Measurements from ENCODE around the gene CRTC3.
"Not testable (repeated sequence)": the region's sequence is repeated elsewhere in the genome, so short reads cannot be mapped to it uniquely, and the experiment has no call there.

CRTC3 gene

GRCh38 chr15:90510781-90511180 is 18.9 kb upstream of the CRTC3 start:
- not testable (repeated sequence) for H3K79me1 ChIP-seq (ENCODE audit: low read depth, low read length); H3K27me3 ChIP-seq (ENCODE audit: control insufficient read depth in 3 of 3, insufficient read depth in 3 of 3, low read depth in 1 of 3, low read length in 3 of 3); H3K36me3 ChIP-seq (replicated peaks in 1 of 2; ENCODE audit: control insufficient read depth in 2 of 2, insufficient read depth in 2 of 2, low read length in 2 of 2); DNase-seq (ENCODE audit: low spot score); H2BK120ac ChIP-seq (ENCODE audit: low read depth, low read length); H3K4me1 ChIP-seq (ENCODE audit: control insufficient read depth in 2 of 2, insufficient read depth in 1 of 2, low read depth in 1 of 2, low read length in 2 of 2); H3K4me3 ChIP-seq (ENCODE audit: low read length in 2 of 2); H2BK15ac ChIP-seq (ENCODE audit: low read length); H4K91ac ChIP-seq (ENCODE audit: low read depth, low read length, poor library complexity); H3K9ac ChIP-seq (ENCODE audit: low read depth, low read length, poor library complexity); H3K4ac ChIP-seq (ENCODE audit: low read length); H2AFZ ChIP-seq (ENCODE audit: low read length); H3K27ac ChIP-seq (replicated peaks; ENCODE audit: low read length); H2BK12ac ChIP-seq (ENCODE audit: low read length); H4K8ac ChIP-seq (ENCODE audit: low read depth, low read length); H2BK5ac ChIP-seq (ENCODE audit: low read length); H3K14ac ChIP-seq (ENCODE audit: low read length); H3K23ac ChIP-seq (ENCODE audit: low read depth, low read length, poor library complexity); H2AK5ac ChIP-seq (ENCODE audit: low read depth, low read length); H3K9me3 ChIP-seq (replicated peaks in 1 of 2; ENCODE audit: control insufficient read depth in 2 of 2, insufficient read depth in 1 of 2, low read depth in 1 of 2, low read length in 2 of 2); H3K4me2 ChIP-seq (ENCODE audit: insufficient read depth, low read length, poor library complexity, severe bottlenecking); H3K18ac ChIP-seq (ENCODE audit: low read length)
- WGBS, 2 donors (ENCODE audit: extremely low coverage in 2 of 2, insufficient read length in 2 of 2, insufficient replicate concordance in 1 of 2) = no CpG with 5 or more reads among the region's 29 CpGs

GRCh38 chr15:90511211-90511618 is 18.5 kb upstream of the CRTC3 start:
- not testable (repeated sequence) for H3K14ac ChIP-seq (ENCODE audit: low read length); H3K9ac ChIP-seq (ENCODE audit: low read depth, low read length, poor library complexity); H3K27me3 ChIP-seq (ENCODE audit: control insufficient read depth in 3 of 3, insufficient read depth in 3 of 3, low read depth in 1 of 3, low read length in 3 of 3); H2AK5ac ChIP-seq (ENCODE audit: low read depth, low read length); H2BK5ac ChIP-seq (ENCODE audit: low read length); H2AFZ ChIP-seq (ENCODE audit: low read length); H2BK120ac ChIP-seq (ENCODE audit: low read depth, low read length); H3K9me3 ChIP-seq (replicated peaks in 1 of 2; ENCODE audit: control insufficient read depth in 2 of 2, insufficient read depth in 1 of 2, low read depth in 1 of 2, low read length in 2 of 2); H3K23ac ChIP-seq (ENCODE audit: low read depth, low read length, poor library complexity); H3K27ac ChIP-seq (replicated peaks; ENCODE audit: low read length); H3K36me3 ChIP-seq (replicated peaks in 1 of 2; ENCODE audit: control insufficient read depth in 2 of 2, insufficient read depth in 2 of 2, low read length in 2 of 2); H3K4me3 ChIP-seq (ENCODE audit: low read length in 2 of 2); H2BK12ac ChIP-seq (ENCODE audit: low read length); H3K4ac ChIP-seq (ENCODE audit: low read length); H4K8ac ChIP-seq (ENCODE audit: low read depth, low read length); H4K91ac ChIP-seq (ENCODE audit: low read depth, low read length, poor library complexity); DNase-seq (ENCODE audit: low spot score); H3K4me2 ChIP-seq (ENCODE audit: insufficient read depth, low read length, poor library complexity, severe bottlenecking); H3K79me1 ChIP-seq (ENCODE audit: low read depth, low read length); H2BK15ac ChIP-seq (ENCODE audit: low read length); H3K18ac ChIP-seq (ENCODE audit: low read length); H3K4me1 ChIP-seq (ENCODE audit: control insufficient read depth in 2 of 2, insufficient read depth in 1 of 2, low read depth in 1 of 2, low read length in 2 of 2)
- WGBS, 2 donors (ENCODE audit: extremely low coverage in 2 of 2, insufficient read length in 2 of 2, insufficient replicate concordance in 1 of 2) = no CpG with 5 or more reads among the region's 13 CpGs

- Histone ChIP-seq H3K18ac (ENCODE audit: low read length) (no peak overlapping the region), H3K4me1 (ENCODE audit: control insufficient read depth in 2 of 2, insufficient read depth in 1 of 2, low read depth in 1 of 2, low read length in 2 of 2) (no peaks in the 10 kb centered on the region), H4K8ac (ENCODE audit: low read depth, low read length) (no peak overlapping the region), H2BK5ac (ENCODE audit: low read length) (no peak overlapping the region), H3K4ac (ENCODE audit: low read length) (no peak overlapping the region), H3K27ac (replicated peaks; ENCODE audit: low read length) (no peak overlapping the region), H2BK120ac (ENCODE audit: low read depth, low read length) (no peak overlapping the region), H3K4me2 (ENCODE audit: insufficient read depth, low read length, poor library complexity, severe bottlenecking) (no peak overlapping the region), H3K9ac (ENCODE audit: low read depth, low read length, poor library complexity) (no peak overlapping the region), H3K36me3 (replicated peaks in 1 of 2; ENCODE audit: control insufficient read depth in 2 of 2, insufficient read depth in 2 of 2, low read length in 2 of 2) (no peaks in the 10 kb centered on the region), H2AFZ (ENCODE audit: low read length) (no peak overlapping the region), H2AK5ac (ENCODE audit: low read depth, low read length) (no peak overlapping the region), H3K4me3 (ENCODE audit: low read length in 2 of 2) (no peak overlapping the region), H3K9me3 (replicated peaks in 1 of 2; ENCODE audit: control insufficient read depth in 2 of 2, insufficient read depth in 1 of 2, low read depth in 1 of 2, low read length in 2 of 2) (peaks cover 0 to 8% of the 10 kb centered on the region in 2 donors), H3K23ac (ENCODE audit: low read depth, low read length, poor library complexity) (no peak overlapping the region), H4K91ac (ENCODE audit: low read depth, low read length, poor library complexity) (no peak overlapping the region), H2BK12ac (ENCODE audit: low read length) (no peak overlapping the region), H3K14ac (ENCODE audit: low read length) (no peak overlapping the region), H3K79me1 (ENCODE audit: low read depth, low read length) (no peaks in the 10 kb centered on the region), H3K27me3 (ENCODE audit: control insufficient read depth in 3 of 3, insufficient read depth in 3 of 3, low read depth in 1 of 3, low read length in 3 of 3) (no peaks in the 10 kb centered on the region), H2BK15ac (ENCODE audit: low read length) (no peak overlapping the region)
- no peak for DNase-seq (ENCODE audit: low spot score)
- no CpG with 5 or more reads among the region's 2 CpGs for WGBS, 2 donors (ENCODE audit: extremely low coverage in 2 of 2, insufficient read length in 2 of 2, insufficient replicate concordance in 1 of 2)
Measured at GRCh38 chr15:90512276-90512675, 17.4 kb upstream of the CRTC3 start.

DNA sequence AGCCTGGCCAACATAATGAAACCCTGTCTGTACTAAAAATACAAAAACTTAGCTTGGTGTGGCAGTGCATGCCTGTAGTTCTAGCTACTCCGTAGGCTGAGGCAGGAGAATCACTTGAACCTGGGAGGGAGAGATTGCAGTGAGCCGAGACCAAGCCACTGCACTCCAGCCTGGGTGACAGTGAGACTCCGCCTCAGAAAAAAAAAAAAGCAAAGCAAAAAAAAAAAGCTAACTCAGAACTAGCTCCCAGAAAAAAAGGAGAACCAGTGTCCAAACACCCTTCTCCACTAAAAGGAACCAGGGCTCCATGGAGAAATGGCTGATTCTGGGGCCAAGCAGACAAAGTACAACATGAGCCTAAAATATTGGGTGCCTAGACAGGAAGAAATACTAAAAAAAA is 16.7 kb upstream of the CRTC3 start:
- Histone ChIP-seq H2BK12ac (ENCODE audit: low read length) (no peak overlapping the region), H3K4ac (ENCODE audit: low read length) (no peak overlapping the region), H3K9me3 (replicated peaks in 1 of 2; ENCODE audit: control insufficient read depth in 2 of 2, insufficient read depth in 1 of 2, low read depth in 1 of 2, low read length in 2 of 2) (peaks cover 0 to 8% of the 10 kb centered on the region in 2 donors), H3K14ac (ENCODE audit: low read length) (no peak overlapping the region), H3K27ac (replicated peaks; ENCODE audit: low read length) (no peak overlapping the region), H2BK120ac (ENCODE audit: low read depth, low read length) (no peak overlapping the region), H3K79me1 (ENCODE audit: low read depth, low read length) (no peaks in the 10 kb centered on the region), H4K91ac (ENCODE audit: low read depth, low read length, poor library complexity) (no peak overlapping the region), H2AK5ac (ENCODE audit: low read depth, low read length) (no peak overlapping the region), H3K36me3 (replicated peaks in 1 of 2; ENCODE audit: control insufficient read depth in 2 of 2, insufficient read depth in 2 of 2, low read length in 2 of 2) (no peaks in the 10 kb centered on the region), H2AFZ (ENCODE audit: low read length) (no peak overlapping the region), H3K23ac (ENCODE audit: low read depth, low read length, poor library complexity) (no peak overlapping the region), H3K18ac (ENCODE audit: low read length) (no peak overlapping the region), H3K9ac (ENCODE audit: low read depth, low read length, poor library complexity) (no peak overlapping the region), H4K8ac (ENCODE audit: low read depth, low read length) (no peak overlapping the region), H2BK5ac (ENCODE audit: low read length) (no peak overlapping the region), H3K27me3 (ENCODE audit: control insufficient read depth in 3 of 3, insufficient read depth in 3 of 3, low read depth in 1 of 3, low read length in 3 of 3) (no peaks in the 10 kb centered on the region), H3K4me3 (ENCODE audit: low read length in 2 of 2) (no peak overlapping the region), H3K4me1 (ENCODE audit: control insufficient read depth in 2 of 2, insufficient read depth in 1 of 2, low read depth in 1 of 2, low read length in 2 of 2) (no peaks in the 10 kb centered on the region), H2BK15ac (ENCODE audit: low read length) (no peak overlapping the region), H3K4me2 (ENCODE audit: insufficient read depth, low read length, poor library complexity, severe bottlenecking) (no peak overlapping the region)
- DNase-seq (ENCODE audit: low spot score) = no peak
- no CpG with 5 or more reads among the region's 3 CpGs for WGBS, 2 donors (ENCODE audit: extremely low coverage in 2 of 2, insufficient read length in 2 of 2, insufficient replicate concordance in 1 of 2)
